Measurements from ENCODE around the gene DOCK4.

- TF ChIP-seq CTCF (IDR thresholded peaks at IDR 0.05) (peak; percentile 15 to 72 (median 55)), POLR2A (IDR thresholded peaks at IDR 0.05) (no peak)
Observed at GRCh38 chr7:111763221-111763801, 442.9 kb downstream of the DOCK4 start.

Data from esophagus squamous epithelium (tissue), 4 donors.